HG03097 (cell line): ENCODE measurements around the gene PMVK.
"Not testable (repeated sequence)": the region's sequence is repeated elsewhere in the genome, so short reads cannot be mapped to it uniquely, and the experiment has no call there.

ENCODE experiments used
- ATAC-seq: cut with Tn5 transposase; IDR thresholded peaks from one replicate; pipeline ENCODE4 v1.9.1; 2021; ENCODE audit not compliant: unreplicated experiment, low FRiP score

The PMVK gene

GRCh38 chr1:154925335-154926170 is 11.0 kb downstream of the PMVK start:
- no peak for ATAC-seq

- ATAC-seq, result no peak
Measured at GRCh38 chr1:154923695-154924094, 12.8 kb downstream of the PMVK start.

GRCh38 chr1:154913273-154913672 is 23.2 kb downstream of the PMVK start:
- ATAC-seq, result no peak

- ATAC-seq, result no peak
Measured at GRCh38 chr1:154912755-154913154, 23.8 kb downstream of the PMVK start.

- no peak for ATAC-seq
Measured at GRCh38 chr1:154911691-154912550, 24.6 kb downstream of the PMVK start.

- no peak for ATAC-seq
Measured at GRCh38 chr1:154910851-154911250, 25.7 kb downstream of the PMVK start.

- no peak for ATAC-seq
Measured at GRCh38 chr1:154908937-154909336, 27.6 kb downstream of the PMVK start.

- ATAC-seq, result not testable (repeated sequence)
Measured at GRCh38 chr1:154908129-154908528, 28.4 kb downstream of the PMVK start.

- no peak for ATAC-seq
Measured at GRCh38 chr1:154906621-154907081, 29.9 kb downstream of the PMVK start.

- no peak for ATAC-seq
Measured at GRCh38 chr1:154902938-154903566, 33.5 kb downstream of the PMVK start.

GRCh38 chr1:154901591-154901990 is 34.9 kb downstream of the PMVK start:
- no peak for ATAC-seq

- ATAC-seq, result no peak
Measured at GRCh38 chr1:154899041-154899440, 37.5 kb downstream of the PMVK start.

GRCh38 chr1:154896771-154897286 is 39.7 kb downstream of the PMVK start:
- no peak for ATAC-seq

GRCh38 chr1:154895798-154896197 is 40.7 kb downstream of the PMVK start:
- no peak for ATAC-seq

GRCh38 chr1:154891452-154891851 is 45.1 kb downstream of the PMVK start:
- ATAC-seq, result no peak

- no peak for ATAC-seq
Measured at GRCh38 chr1:154888757-154889156, 47.8 kb downstream of the PMVK start.

- no peak for ATAC-seq
Measured at GRCh38 chr1:154886281-154887015, 50.1 kb downstream of the PMVK start.

GRCh38 chr1:154884869-154885701 is 51.4 kb downstream of the PMVK start:
- ATAC-seq, result no peak
